Measurements from ENCODE around the gene ASZ1.

ASZ1 gene

GRCh38 chr7:117322741-117323304 lies 104.5 kb downstream of the ASZ1 start, which contains the start of gene WNT2:
TSS of gene WNT2 (minus strand) at chr7:117323058. CDS start at chr7:117322989, 69 bp downstream.
- Histone ChIP-seq H3K4me3 (ENCODE audit: low read depth, low read length) (peak within 1 kb of the TSS; percentile 61), H3K27ac (no peak within 1 kb of the TSS), H3K36me3 (replicated peaks) (no peaks in the 10 kb centered on the region), H3K27me3 (replicated peaks) (peaks cover 24% of the 10 kb centered on the region)
- DNase-seq = no peak
- in situ Hi-C loops (cut with HindIII; ENCODE audit: low pct_ligation_motif_present, low sequenced_read_pairs) = no loop called here
- no peak for TF ChIP-seq CTCF (IDR thresholded peaks at IDR 0.05; ENCODE audit: low read depth, low read length, missing control alignments)

- Histone ChIP-seq H3K27ac (no peak overlapping the region), H3K36me3 (replicated peaks) (no peaks in the 10 kb centered on the region), H3K4me3 (ENCODE audit: low read depth, low read length) (no peak overlapping the region), H3K27me3 (replicated peaks) (peaks cover 24% of the 10 kb centered on the region)
- no peak for TF ChIP-seq CTCF (IDR thresholded peaks at IDR 0.05; ENCODE audit: low read depth, low read length, missing control alignments)
- DNase-seq = no peak
- in situ Hi-C loops (cut with HindIII; ENCODE audit: low pct_ligation_motif_present, low sequenced_read_pairs) = no loop called here
These were observed 106.8 kb downstream of the ASZ1 start for GRCh38 chr7:117320523-117320922.

GRCh38 chr7:117319181-117319580 lies 108.1 kb downstream of the ASZ1 start:
- peaks cover 24% of the 10 kb centered on the region for H3K27me3 ChIP-seq (replicated peaks)
- H3K4me3 ChIP-seq (ENCODE audit: low read depth, low read length) = no peak overlapping the region
- H3K36me3 ChIP-seq (replicated peaks) = no peaks in the 10 kb centered on the region
- TF ChIP-seq CTCF (IDR thresholded peaks at IDR 0.05; ENCODE audit: low read depth, low read length, missing control alignments) = no peak
- DNase-seq = no peak
- H3K27ac ChIP-seq = no peak overlapping the region
- in situ Hi-C loops (cut with HindIII; ENCODE audit: low pct_ligation_motif_present, low sequenced_read_pairs) = no loop called here

GRCh38 chr7:117313582-117313981 lies 113.7 kb downstream of the ASZ1 start:
- no peak overlapping the region for H3K27ac ChIP-seq
- in situ Hi-C loops (cut with HindIII; ENCODE audit: low pct_ligation_motif_present, low sequenced_read_pairs) = no loop called here
- no peak for DNase-seq
- H3K27me3 ChIP-seq (replicated peaks) = no peaks in the 10 kb centered on the region
- no peak overlapping the region for H3K4me3 ChIP-seq (ENCODE audit: low read depth, low read length)
- H3K36me3 ChIP-seq (replicated peaks) = no peaks in the 10 kb centered on the region
- TF ChIP-seq CTCF (IDR thresholded peaks at IDR 0.05; ENCODE audit: low read depth, low read length, missing control alignments) = no peak
